Pons (tissue), 1 donor: Measurements from ENCODE around the gene BAIAP3.

ENCODE experiments used
- DNase-seq: peaks from one replicate; pipeline ENCODE4 v3.0.0-alpha.2; 2016; ENCODE audit warnings: low spot score

Gene BAIAP3

GRCh38 chr16:1348441-1348840 lies 15.0 kb downstream of the BAIAP3 start:
- no peak for DNase-seq

GRCh38 chr16:1348926-1349325 lies 15.5 kb downstream of the BAIAP3 start:
- no peak for DNase-seq

- DNase-seq: no peak
Observed at GRCh38 chr16:1349351-1349750, 15.9 kb downstream of the BAIAP3 start.

- no peak for DNase-seq
Observed at GRCh38 chr16:1349951-1350350, 16.5 kb downstream of the BAIAP3 start.

GRCh38 chr16:1350691-1351090 lies 17.2 kb downstream of the BAIAP3 start:
- DNase-seq: no peak

- no peak for DNase-seq
Observed at GRCh38 chr16:1351215-1351581, 17.8 kb downstream of the BAIAP3 start.

- DNase-seq: peak; percentile 63
Observed at GRCh38 chr16:1351582-1352362, 18.3 kb downstream of the BAIAP3 start, which contains the start of the genes GNPTG and TSR3. Gene GNPTG, plus strand, starts transcription at chr16:1351931. Its CDS starts 35 bp downstream, at chr16:1351966. Gene TSR3, minus strand, starts transcription at chr16:1351878. Its CDS starts 74 bp downstream, at chr16:1351804.

- no peak for DNase-seq
Observed at GRCh38 chr16:1354815-1355540, 21.5 kb downstream of the BAIAP3 start.

- DNase-seq: no peak
Observed at GRCh38 chr16:1355591-1355990, 22.1 kb downstream of the BAIAP3 start.

GRCh38 chr16:1356061-1356900 lies 22.8 kb downstream of the BAIAP3 start:
- no peak for DNase-seq

- no peak for DNase-seq
Observed at GRCh38 chr16:1357906-1358566, 24.6 kb downstream of the BAIAP3 start.

GRCh38 chr16:1361685-1362360 lies 28.4 kb downstream of the BAIAP3 start:
- no peak for DNase-seq

- DNase-seq: no peak
Observed at GRCh38 chr16:1362807-1363206, 29.4 kb downstream of the BAIAP3 start.

GRCh38 chr16:1363501-1364041 lies 30.1 kb downstream of the BAIAP3 start:
- no peak for DNase-seq

GRCh38 chr16:1364510-1364909 lies 31.1 kb downstream of the BAIAP3 start:
- DNase-seq: no peak

- no peak for DNase-seq
Observed at GRCh38 chr16:1366060-1366711, 32.7 kb downstream of the BAIAP3 start.

- no peak for DNase-seq
Observed at GRCh38 chr16:1366712-1367299, 33.4 kb downstream of the BAIAP3 start.

GRCh38 chr16:1367486-1368174 lies 34.2 kb downstream of the BAIAP3 start:
- DNase-seq: no peak
